HPDE6-E6E7 (cell line): ENCODE measurements around the gene CDK4.

Source experiments
- DNase-seq: peaks from one replicate; pipeline ENCODE4 v3.0.0; 2011; ENCODE audit warnings: missing footprints; ENCODE audit errors: extremely low spot score

Gene CDK4

DNA sequence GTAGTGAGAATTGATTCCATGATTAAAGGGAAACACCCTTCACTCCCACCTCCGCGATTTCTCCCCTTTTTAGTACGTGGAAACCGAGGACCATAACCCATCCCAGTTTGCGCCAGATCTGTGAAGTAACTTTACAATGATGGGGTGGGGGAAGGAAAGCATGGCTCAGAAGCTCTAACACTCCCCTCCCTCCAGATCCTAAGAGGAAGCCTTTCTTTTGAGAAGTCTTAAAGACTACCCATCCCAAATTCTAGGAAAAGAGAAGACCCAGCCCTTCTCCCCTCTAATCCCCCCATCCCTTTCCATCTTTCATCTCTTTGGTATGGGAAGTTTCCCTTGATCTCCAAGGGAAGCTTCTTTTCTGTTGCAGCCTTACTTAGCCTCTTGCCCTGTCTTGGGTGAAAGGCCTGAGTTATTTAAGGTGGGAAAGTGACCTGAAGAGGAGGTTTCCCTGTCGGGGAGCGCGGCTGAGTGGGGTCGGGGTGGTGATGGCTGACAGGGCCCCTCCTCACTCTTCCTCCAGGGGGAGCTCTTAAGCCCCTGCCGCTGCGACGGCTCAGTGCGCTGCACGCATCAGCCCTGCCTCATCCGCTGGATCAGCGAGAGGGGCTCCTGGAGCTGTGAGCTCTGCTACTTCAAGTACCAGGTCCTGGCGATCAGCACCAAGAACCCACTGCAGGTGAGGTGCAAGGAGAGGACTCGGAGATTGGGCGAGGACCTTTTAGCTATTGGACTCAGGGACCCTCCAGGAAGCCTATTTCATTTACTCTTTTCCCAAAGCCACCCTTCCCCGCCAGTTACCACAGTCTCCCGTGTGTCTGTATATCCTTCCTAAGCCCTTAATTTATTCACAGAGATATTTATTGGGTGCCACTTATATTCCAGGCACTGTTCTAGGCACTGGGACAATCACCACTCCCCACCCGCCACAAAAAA lies 4.6 kb upstream of the CDK4 start:
- DNase-seq, result no peak

DNA sequence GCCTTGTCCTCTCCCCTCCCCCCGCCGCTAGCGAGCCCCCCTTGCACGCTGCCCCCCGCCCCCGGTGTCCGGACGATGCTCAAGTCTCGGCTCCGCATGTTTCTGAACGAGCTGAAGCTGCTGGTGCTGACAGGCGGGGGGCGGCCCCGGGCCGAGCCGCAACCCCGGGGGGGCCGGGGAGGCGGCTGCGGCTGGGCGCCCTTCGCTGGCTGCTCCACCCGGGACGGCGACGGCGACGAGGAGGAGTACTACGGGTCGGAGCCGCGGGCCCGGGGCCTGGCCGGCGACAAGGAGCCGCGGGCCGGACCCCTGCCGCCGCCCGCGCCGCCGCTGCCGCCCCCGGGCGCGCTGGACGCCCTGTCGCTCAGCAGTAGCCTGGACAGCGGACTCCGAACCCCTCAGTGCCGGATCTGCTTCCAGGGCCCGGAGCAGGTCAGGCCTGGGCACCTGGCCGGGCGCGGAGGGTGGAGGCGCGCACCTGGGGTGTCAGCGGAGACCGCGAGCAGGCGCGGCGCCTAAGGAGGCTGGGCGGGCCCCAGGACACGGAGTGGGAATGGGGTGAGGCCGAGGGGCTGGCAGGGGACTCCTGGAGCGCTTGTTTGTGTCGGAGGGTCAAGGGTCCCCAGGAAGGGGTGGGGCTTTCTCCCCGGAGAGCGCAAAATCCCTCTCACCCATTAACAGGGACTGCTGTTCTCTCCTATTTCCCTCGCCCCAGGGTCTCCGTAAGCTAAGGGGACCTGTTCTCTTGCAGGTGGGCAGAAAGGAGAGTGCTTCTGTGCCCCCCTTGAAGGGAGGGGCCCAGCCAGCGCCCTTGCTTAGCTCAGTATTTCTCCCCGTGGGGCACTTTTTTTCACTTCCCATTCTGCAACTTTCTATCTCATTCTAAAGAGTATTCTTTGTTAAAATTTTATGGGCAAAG lies 3.6 kb upstream of the CDK4 start:
- no peak for DNase-seq

DNA sequence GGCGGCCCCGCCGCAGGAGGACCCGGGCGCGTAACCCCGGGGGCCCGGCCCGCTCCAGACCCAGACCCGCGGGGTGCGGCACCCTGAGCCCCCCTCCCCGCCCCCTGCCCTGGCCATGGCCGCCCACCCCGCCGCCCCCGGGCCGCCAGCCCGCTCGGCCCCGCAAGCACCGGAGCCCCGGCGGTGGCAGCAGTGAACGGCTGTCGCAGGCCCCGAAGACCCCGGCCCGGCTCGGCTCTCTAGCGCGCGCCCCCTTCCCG lies 3.0 kb upstream of the CDK4 start:
- DNase-seq, result no peak

DNA sequence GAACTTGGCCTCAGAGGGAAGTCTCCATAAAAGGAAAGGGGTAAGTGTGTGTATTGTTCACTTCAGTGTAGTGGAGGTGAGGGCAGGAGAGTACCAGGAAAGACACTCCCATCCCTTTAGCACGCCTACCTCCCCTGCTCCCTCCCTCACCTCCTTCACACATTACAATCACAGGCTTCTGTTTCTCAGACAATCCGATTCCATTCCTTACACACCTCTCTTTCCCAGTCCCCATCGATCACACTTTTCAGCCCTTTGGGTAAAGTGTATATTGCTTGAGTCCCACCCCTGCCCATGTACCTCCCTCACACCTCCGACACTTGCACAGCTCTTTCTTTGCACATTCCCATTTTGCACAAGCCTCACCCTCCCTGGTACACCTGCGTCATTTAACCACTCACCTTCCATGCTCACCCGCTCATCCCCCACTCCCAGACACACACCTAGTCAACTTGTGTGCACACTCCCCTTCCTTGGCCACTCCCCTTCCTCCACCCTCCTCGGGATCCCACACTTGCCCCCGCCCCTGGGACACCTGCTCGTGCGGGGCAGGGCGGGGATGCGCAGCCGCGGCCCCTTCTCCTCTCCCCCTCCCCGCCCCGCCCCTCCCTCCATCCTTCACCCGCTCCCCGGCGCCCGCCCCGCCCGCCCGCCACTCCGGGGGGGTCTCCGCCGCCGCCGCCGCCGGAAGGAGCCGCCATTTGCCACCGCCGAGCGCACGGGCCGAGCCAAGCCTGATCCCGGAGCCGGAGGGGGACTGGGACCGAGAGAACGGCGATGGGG lies 2.5 kb upstream of the CDK4 start, which contains the start of gene MARCHF9:
TSS of gene MARCHF9 (plus strand) at position 693 of the 783 bp plus-strand sequence. CDS start 426 bp downstream, outside the sequence.
- DNase-seq, result peak; percentile 74

DNA sequence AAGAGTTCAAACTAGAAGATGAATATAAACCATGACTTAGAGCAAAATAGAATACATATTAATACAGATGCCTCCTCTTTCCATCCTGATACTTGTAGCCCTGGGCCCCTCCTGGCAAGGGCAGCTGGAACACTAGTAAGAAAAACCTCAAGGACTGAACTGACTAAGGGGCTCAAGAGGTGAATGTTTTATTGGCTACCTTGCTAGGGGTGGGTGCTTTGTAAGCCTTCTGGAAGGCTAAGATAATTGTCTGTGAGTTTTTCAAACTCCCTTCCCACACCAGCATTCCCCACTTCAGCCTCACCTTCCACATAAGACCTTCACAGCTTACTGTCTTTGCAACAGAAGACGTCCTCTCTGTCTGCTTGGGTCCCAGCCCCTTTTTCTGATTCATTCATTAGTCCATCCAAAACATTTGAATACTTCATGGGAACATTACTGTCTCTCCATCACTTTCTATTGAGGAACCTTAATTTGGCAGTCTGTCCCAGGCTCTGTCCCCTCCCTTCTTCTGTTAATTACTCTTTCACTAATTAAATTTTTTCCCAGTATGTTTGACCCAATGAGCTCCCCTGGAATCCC lies 1.7 kb upstream of the CDK4 start:
- no peak for DNase-seq

DNA sequence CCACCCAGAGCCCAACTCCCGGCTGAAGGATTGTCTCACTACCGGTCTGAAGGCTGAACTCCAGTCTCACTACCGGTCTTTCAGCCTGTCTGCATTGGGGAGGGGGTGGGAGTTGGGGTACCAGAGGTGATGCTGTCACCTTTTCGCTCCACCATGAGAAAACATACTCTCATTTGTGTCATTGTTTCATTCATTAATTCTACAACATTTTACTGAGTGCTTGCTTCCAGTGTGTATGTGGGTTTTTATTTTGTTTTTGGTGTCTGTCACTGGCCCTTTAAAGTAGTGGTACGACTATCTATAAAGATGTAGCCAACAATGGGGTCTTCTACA lies 524 bp upstream of the CDK4 start:
- DNase-seq, result no peak

DNA sequence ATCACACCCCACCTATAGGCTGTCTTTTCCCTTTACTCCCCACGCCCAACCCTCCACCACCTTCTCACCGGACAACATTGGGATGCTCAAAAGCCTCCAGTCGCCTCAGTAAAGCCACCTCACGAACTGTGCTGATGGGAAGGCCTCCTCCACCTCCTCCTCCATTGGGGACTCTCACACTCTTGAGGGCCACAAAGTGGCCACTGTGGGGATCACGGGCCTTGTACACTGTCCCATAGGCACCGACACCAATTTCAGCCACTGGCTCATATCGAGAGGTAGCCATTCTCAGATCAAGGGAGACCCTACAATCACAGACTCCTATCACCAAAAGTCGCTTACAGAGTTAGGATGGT lies 700 bp downstream of the CDK4 start:
- DNase-seq, result no peak

DNA sequence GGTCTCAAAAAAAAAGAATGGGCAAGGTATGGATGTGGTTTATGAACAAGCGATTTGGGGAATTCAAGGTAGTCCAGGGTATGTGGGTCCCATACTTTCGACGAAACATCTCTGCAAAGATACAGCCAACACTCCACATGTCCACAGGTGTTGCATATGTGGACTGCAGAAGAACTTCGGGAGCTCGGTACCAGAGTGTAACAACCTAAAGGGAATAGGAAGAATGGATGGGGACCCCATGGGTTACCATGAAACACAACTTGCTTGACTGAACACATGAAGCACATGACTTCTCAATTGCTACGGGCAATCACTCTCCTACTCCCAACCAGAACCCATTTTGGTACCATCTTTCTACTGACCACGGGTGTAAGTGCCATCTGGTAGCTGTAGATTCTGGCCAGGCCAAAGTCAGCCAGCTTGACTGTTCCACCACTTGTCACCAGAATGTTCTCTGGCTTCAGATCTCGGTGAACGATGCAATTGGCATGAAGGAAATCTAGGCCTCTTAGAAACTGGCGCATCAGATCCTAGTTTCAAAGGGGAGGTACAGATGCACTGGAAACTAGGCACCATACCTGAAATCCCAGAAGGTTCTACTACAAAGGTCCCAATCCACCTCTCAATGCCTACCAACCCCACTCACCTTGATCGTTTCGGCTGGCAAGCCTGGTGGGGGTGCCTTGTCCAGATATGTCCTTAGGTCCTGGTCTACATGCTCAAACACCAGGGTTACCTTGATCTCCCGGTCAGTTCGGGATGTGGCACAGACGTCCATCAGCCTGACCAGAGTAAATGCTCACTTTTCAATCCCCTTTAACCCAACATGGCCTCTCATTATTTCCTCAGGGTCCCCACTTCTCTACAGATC lies 1.3 kb downstream of the CDK4 start:
- no peak for DNase-seq

DNA sequence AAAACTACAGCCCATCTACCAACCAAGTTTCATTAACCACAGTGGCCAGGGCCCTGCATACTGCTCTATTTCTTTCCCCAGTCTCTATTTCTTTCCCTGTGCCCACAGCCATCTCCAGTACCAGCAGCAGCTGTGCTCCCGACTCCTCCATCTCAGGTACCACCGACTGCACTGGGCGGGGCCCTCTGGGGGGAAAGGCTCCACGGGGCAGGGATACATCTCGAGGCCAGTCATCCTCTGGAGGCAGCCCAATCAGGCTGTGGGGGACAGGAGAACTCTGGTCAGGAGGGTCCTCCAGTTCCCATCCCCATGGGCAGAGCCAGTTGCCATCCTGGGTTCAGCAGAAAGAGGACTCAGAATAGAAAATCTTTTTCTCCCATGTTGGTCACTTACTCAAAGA lies 3.0 kb downstream of the CDK4 start:
- no peak for DNase-seq

DNA sequence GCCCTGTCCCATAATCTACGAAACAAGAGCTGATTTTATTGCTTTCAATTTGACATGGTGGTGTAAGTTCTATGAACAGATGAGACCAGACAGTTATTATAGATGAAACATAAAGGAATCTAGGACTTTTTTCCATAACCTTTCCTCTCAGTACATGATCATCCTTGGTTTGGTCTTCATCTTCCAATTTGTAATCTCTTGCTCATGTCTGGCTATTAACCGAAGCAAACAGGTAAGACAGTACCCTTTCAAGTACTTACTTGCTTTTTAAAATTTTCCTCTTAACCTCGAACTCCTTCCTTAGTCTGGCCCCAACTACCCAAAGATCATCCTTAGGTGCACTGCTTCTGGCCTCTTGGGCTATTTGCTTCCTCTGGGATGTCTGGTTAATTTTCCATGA lies 6.1 kb downstream of the CDK4 start:
- DNase-seq, result no peak

DNA sequence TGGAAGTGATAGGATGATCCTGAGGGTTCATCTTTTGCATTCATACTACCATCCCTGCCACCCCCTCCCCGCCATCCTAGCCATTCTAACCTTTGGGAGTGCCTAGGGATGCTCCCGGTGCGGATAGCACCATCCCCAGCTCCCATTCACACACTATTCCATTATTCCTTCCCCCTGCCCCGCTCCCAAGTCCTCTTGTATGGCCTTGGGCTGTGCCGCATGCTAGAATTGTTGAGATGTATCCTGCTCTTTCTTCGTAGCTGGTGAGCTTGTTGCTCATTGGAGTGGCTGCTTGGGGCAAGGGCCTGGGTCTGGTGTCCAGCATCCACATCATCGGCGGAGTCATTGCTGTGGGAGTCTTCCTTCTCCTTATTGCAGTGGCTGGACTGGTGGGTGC lies 6.6 kb downstream of the CDK4 start:
- DNase-seq, result no peak

DNA sequence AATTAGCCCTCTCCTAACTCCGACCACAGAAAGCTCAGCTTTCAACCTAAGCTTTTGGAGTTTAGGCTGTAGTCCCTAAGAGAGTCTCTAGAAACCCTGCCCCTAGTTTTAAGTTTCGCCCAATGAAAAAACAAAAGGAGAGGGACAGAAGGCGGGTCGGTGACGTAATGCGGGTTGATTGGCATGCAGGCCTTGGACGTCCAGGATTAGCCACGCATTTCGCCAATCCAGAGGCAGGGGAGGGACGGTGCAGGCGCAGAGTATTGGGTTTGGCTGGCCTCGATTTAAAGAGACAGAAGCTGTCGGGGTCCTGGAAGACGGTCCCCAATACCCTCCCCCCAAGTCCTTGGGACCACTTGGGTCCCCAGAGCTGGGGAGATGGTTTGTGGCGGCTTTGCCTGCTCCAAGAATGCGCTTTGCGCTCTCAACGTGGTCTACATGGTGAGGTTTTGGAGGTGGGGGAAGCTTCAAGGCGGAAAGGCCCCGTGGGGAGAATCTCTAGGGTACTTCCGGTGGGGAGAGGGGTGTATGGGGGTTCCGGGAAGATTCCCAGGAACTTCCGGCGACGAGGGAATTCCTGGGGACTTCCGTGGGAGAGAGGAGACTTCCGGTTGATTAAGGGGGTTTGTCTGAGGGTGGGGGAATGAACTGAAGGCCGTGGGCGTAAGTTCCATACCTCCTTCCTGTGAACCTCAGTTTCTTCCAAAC lies 7.2 kb downstream of the CDK4 start, which contains the start of gene TSPAN31:
TSS of gene TSPAN31 (plus strand) at position 263 of the 708 bp plus-strand sequence. CDS start at position 379, 116 bp downstream.
- DNase-seq, result peak; percentile 97

DNA sequence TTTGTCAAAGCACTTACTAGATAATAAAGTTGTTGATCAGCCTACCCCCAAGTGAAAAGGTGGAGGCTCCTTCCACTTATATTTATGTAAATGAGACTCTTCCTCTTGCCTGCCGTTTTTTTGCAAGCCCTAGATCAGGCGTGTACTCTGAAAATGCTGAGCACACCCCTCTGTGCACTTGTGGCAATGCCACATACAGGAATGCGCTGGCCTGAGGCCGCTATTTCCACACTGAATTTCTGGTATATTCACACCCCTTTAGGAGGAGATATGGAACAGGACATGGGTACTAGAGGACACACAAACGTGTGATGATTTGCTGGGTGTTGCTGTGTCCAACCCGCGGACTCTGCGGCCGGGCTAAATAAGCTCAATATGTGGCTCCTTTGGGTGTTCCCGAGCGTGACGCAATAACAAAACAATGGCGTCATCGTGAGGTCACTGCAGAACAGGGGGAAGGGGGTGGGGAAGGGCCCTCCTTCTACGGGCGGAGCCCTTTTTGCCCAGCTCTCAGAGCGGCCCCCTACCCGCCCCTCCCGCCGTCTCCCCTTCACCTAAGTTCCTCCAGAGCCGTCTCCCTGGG lies 7.8 kb downstream of the CDK4 start:
- no peak for DNase-seq

DNA sequence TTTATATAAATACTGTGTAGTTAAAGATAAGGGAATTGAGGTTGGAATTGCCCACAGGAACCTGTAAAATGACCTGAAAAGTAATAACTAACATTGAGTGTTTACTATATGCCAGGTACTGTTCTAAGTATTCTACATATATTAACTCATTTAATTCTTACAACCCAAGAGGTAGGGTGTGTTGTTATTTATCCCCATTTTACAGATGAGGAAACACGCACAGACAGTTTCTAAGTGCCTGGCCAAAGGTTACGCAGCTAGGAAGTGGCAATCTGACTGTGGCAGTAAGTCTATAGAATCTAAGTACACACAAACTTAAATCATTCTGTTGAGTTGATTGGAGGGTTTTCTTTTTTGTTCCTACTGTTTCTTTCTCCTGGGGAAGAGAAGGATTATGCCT lies 8.3 kb downstream of the CDK4 start:
- DNase-seq, result no peak

DNA sequence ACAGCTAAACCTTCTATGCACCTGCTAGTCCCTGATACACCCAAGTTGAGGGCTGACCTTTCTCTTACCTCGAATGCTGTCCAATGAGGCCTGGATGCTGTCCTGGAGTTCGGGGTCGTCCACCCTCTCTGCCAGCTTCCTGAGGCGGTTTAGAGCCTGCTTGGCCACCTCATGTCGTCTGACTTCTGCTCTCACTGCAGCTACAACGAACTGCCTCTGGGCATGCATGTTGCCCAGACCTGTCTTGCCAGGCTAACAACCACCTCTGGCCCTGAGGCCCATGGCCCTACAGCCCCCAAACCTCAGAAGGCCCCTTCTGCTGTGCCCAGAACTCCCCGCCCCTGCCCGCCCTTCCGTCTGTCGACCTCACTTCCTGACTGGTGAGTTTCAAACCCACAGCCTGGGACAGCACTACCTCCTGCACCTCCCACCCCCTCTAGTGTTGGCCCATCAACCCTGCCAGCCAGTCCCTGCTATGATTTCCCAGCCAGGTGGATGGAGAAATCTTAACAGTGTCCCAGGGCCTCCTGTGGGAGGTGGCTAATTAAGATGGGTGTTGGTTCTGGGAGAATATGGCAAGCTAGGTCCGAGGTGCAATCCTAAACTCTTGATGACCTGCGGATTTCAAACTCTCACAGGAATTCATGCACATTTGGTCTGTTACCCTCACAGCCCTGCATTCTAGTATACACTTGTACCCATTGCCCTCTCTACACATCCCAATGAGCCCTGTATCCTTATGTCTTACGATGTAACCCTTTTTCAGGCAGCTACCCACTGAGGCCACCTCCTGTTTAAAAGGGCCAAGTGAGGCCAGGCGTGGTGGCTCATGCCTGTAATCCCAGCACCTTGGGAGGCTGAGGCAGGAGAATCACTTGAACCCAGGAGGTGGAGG lies 10.0 kb downstream of the CDK4 start:
- DNase-seq, result no peak

DNA sequence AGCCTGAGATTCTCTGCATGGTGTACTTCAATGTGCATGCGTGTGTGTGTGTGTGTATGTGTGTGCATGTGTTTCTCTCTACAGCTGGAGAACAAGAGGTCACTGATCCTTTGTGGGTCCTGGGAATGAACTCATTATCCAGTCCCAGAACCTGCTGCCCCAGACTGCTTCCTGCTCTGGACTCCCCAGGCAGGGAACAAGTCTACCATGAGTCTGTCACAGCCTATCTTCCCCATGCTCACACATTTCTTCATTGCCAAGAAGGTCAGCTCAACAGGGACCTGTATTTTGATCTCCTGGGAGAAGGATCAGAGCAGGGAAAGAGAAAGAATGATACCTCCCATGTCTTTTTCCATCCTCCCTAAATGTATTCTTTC lies 10.7 kb downstream of the CDK4 start:
- DNase-seq, result no peak

DNA sequence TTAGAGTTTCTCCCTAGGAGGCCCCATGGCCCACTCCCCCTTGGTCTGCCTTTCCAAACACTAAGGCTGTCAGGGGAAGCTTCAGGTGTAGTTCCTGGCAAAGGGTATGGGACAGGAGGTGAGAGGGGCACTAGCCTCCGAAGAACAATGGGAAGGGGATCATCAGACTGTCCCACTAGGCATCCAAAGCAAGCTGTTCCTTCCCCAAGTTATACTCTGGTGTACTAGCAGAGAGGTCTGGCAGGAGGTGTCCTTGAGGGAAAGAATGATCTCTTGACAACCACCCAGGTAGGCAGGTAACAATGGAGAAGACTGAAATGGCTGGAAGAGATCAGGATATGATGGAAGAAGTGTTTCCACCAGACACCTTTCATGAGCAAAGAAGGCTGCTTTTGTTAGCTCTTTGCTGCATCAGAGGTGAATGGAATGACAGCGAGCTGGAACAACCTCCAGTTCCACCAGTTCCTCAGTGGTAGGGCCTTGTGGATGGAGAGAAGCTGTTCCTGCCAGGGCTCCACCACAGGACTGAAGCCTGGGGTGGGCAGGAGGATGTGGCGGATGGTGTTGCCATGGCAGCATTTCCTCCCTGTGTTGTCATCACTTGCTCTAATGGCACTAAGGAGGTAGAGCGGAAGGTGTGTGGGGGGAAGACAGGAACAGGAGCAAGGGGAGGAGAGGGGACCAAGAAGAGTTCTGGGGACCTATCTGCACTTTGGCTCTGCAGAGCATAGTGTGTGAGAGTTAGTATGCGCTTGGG lies 11.3 kb downstream of the CDK4 start:
- DNase-seq, result no peak

DNA sequence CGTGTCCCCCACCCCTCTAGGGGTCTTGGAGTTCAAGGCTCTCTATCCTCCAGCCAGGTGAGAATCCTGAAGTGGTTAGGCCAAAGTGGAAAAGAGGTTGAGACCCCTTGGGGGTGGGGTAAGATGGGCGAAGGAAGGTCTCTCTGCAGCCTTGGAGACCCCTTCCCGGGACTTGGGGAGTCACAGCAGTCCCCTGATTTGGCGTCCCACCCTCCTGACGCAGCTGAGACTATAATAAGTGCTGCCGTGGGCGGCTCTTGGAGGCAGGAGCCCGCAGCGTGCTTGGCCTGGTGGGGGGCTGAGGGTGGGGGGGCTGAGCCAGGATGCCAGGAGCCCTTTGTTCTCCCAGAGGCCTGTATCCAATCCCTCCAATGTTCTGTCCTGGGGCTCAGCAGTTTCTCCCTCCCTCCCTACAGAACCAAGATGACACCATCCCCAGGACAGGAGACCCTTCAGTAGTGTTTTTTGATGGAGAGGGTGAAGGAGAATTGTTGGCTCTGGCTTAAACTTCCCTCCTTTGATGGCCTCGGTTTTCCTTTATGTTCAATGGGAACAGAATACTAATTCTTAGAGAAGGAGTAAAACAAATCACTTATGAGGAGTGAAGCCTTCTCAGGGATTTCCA lies 12.1 kb downstream of the CDK4 start:
- DNase-seq, result no peak
